GM12878 (cell line): ENCODE results near the gene CORO1C. TPM values are rescaled to one million over a fixed set of nuclear protein-coding genes. Genes with fewer than 3 reads are reported as not detected.

Experiments
- ATAC-seq: fragments of 200-7000 bp; cut with Tn5 transposase; 3 replicates; pipeline ENCODE4 v1.9.1; 2020; ENCODE audit warnings: mild to moderate bottlenecking, moderate library complexity
- BruUV-seq: library from RNA; stranded (reverse); fragments of 400-500 nt; replicated peaks from 2 replicates; lab custom pipeline; 2021; lab: Mats Ljungman, UMichigan
- CTCF ChIA-PET: fragments of 300-600 bp; sonication (Branson Sonifier 250); formaldehyde crosslinking; extraction: SDS; loops from one replicate; lab custom pipeline; 2021; ENCODE audit warnings: inconsistent platforms; lab: Yijun Ruan, JAX
- POLR2A ChIA-PET: fragments of 350-600 bp; formaldehyde crosslinking; extraction: SDS; loops from one replicate; lab custom pipeline; 2021; ENCODE audit warnings: inconsistent platforms; lab: Charles Lee
- RAD21 ChIA-PET: fragments of 300-600 bp; sonication (Branson Sonifier 250); formaldehyde crosslinking; loops from one replicate; lab custom pipeline; 2023; ENCODE audit warnings: antibody characterized with exemption; ENCODE audit not compliant: unreplicated experiment; lab: Charles Lee
- SMC1A ChIA-PET: fragments of 300-600 bp; sonication (Branson Sonifier 250); formaldehyde crosslinking; loops from one replicate; lab custom pipeline; 2023; ENCODE audit not compliant: unreplicated experiment, uncharacterized antibody; lab: Charles Lee
- DNase-seq: peaks from one replicate; pipeline ENCODE4 v3.0.0-alpha.2; 2011; ENCODE audit warnings: low read depth, low spot score
- FAIRE-seq: peaks from 3 replicates; lab custom pipeline; 2011; peaks lifted over from hg19 to GRCh38; lab: Jason Lieb, UNC
- H2AFZ ChIP-seq: 2 replicates; pipeline ENCODE4 v1.6.0; 2011; ENCODE audit warnings: low read depth, low read length, control low read depth; ENCODE audit not compliant: control insufficient read depth
- H3K27ac ChIP-seq: 2 replicates; pipeline ENCODE4 v1.5.1; 2011; ENCODE audit warnings: control low read depth; ENCODE audit not compliant: control insufficient read depth, insufficient read depth
- H3K27me3 ChIP-seq, 2 experiments: replicated peaks in 1 of 2; 2 replicates each; pipeline versions ENCODE4 v1.6.0 to v1.6.1; 2011; ENCODE audit warnings: low read length in 1 of 2; ENCODE audit not compliant: control insufficient read depth in 2 of 2, insufficient read depth in 2 of 2
- H3K36me3 ChIP-seq, 2 experiments: 2 replicates each; pipeline ENCODE4 v1.5.1; 2011; ENCODE audit warnings: low read length in 1 of 2; ENCODE audit not compliant: control insufficient read depth in 2 of 2, insufficient read depth in 2 of 2
- H3K4me1 ChIP-seq: 2 replicates; pipeline ENCODE4 v1.6.1; 2011; ENCODE audit warnings: mild to moderate bottlenecking, low read length, moderate library complexity, mixed read lengths; ENCODE audit not compliant: control insufficient read depth, insufficient read depth
- H3K4me2 ChIP-seq: 2 replicates; pipeline ENCODE4 v1.6.0; 2011; ENCODE audit warnings: control low read depth; ENCODE audit not compliant: control insufficient read depth, insufficient read depth
- H3K4me3 ChIP-seq: fragments of 200-600 bp; sonication (generic); 2 replicates; pipeline ENCODE4 v1.5.1; 2016
- H3K79me2 ChIP-seq: 2 replicates; pipeline ENCODE4 v1.6.0; 2011; ENCODE audit warnings: low read length; ENCODE audit not compliant: control insufficient read depth, insufficient read depth
- H3K9ac ChIP-seq: 2 replicates; pipeline ENCODE4 v1.8.0; 2011; ENCODE audit warnings: low read length, control low read depth, mixed read lengths; ENCODE audit not compliant: control insufficient read depth, insufficient read depth
- H3K9me3 ChIP-seq: replicated peaks from 3 replicates; pipeline ENCODE4 v1.5.1; 2011; ENCODE audit warnings: mild to moderate bottlenecking, low read length; ENCODE audit not compliant: control insufficient read depth, insufficient read depth
- H4K20me1 ChIP-seq: 2 replicates; pipeline ENCODE4 v1.6.0; 2011; ENCODE audit not compliant: control insufficient read depth, insufficient read depth
- CREM ChIP-seq: IDR thresholded peaks from 2 replicates; pipeline ENCODE4 v1.6.1; 2014; ENCODE audit warnings: antibody characterized with exemption, low read depth
- ESRRA ChIP-seq: IDR thresholded peaks from 2 replicates; pipeline ENCODE4 v1.6.1; 2012; ENCODE audit warnings: mild to moderate bottlenecking, low read length, improper control_type of control experiment
- HCFC1 ChIP-seq: fragments of 150-350 bp; IDR thresholded peaks from 2 replicates; pipeline ENCODE4 v1.6.1; 2014; ENCODE audit warnings: low read length
- KDM1A ChIP-seq: fragments of 200-600 bp; sonication (generic); IDR thresholded peaks from 2 replicates; pipeline ENCODE4 v1.6.1; 2016; ENCODE audit warnings: borderline replicate concordance
- POLR2A ChIP-seq: IDR thresholded peaks from 2 replicates; pipeline ENCODE4 v1.6.1; 2011; ENCODE audit warnings: low read depth, mild to moderate bottlenecking, low read length
- POLR2AphosphoS2 ChIP-seq: IDR thresholded peaks from 2 replicates; pipeline ENCODE4 v1.6.1; 2011; ENCODE audit warnings: low read depth, mild to moderate bottlenecking, low read length, improper control_type of control experiment, moderate library complexity
- RAD51 ChIP-seq: fragments of 450-650 bp; IDR thresholded peaks from 2 replicates; pipeline ENCODE4 v1.6.1; 2016; ENCODE audit warnings: moderate library complexity, mild to moderate bottlenecking, inconsistent platforms
- TBL1XR1 ChIP-seq: IDR thresholded peaks from 2 replicates; pipeline ENCODE4 v1.6.1; 2012; ENCODE audit warnings: low read depth, low read length, improper control_type of control experiment
- ZNF217 ChIP-seq: fragments of 450-650 bp; IDR thresholded peaks from 2 replicates; pipeline ENCODE4 v1.6.1; 2017; ENCODE audit warnings: antibody characterized with exemption, mild to moderate bottlenecking
- WGBS: methylation state at CpG from one replicate; pipeline ENCODE4 v1.1.6; 2016; ENCODE audit warnings: low lambda C conversion rate; ENCODE audit not compliant: insufficient replicate concordance, insufficient coverage; ENCODE audit errors: missing lambda C conversion rate; 5-methylcytosine and 5-hydroxymethylcytosine counted together
- in situ Hi-C: fragments of 300-500 bp; cut with MboI; formaldehyde crosslinking; loops from 9 replicates; pipeline ENCODE4 v1.14.3; 2018; ENCODE audit warnings: mixed read lengths
- intact Hi-C: fragments of 100-400 bp; cut with micrococcal nuclease; formaldehyde crosslinking; loops from one replicate; pipeline ENCODE4 v1.14.2; 2022; ENCODE audit not compliant: unreplicated experiment
- polyA plus RNA-seq, 11 experiments: library from polyadenylated mRNA; depleted of rRNA in 4 of 11; unstranded in 6 of 11; stranded (reverse) in 5 of 11; fragments of >200 nt; fragmentation: Nextera tagmentation in 4 of 11; fragmentation: Illumina TruSeq in 1 of 11; extraction: Ambion mirVana in 4 of 11; extraction: Trizol in 1 of 11; gene quantifications; 1 replicate in 1 of 11; 2 replicates in 10 of 11; pipeline versions ENCODE4 v1.2.1 to v1.2.3, GENCODE V29; 2011 to 2016; ENCODE audit warnings: inconsistent platforms in 2 of 11, missing spikeins in 2 of 11, low read depth in 1 of 11
- total RNA-seq, 4 experiments: library from RNA; depleted of rRNA in 3 of 4; stranded (reverse); fragments of >200 nt in 3 of 4; fragmentation: Illumina TruSeq in 1 of 4; extraction: Trizol in 1 of 4; gene quantifications; 2 replicates each; pipeline versions ENCODE4 v1.2.1 to v1.2.3, GENCODE V29; 2013 to 2021
- TF ChIP-seq, protein P1 (sequence below): fragments of 450-650 bp; IDR thresholded peaks from 2 replicates; pipeline ENCODE4 v1.6.1; 2016; ENCODE audit warnings: mild to moderate bottlenecking, moderate library complexity, borderline replicate concordance

The CORO1C gene
- total and polyA plus RNA-seq, 10 of the 15 experiments (the other 5 are each of a cell fraction or from before 2014, with no cell fraction given) = 52.7 to 254 (median 171) TPM

DNA sequence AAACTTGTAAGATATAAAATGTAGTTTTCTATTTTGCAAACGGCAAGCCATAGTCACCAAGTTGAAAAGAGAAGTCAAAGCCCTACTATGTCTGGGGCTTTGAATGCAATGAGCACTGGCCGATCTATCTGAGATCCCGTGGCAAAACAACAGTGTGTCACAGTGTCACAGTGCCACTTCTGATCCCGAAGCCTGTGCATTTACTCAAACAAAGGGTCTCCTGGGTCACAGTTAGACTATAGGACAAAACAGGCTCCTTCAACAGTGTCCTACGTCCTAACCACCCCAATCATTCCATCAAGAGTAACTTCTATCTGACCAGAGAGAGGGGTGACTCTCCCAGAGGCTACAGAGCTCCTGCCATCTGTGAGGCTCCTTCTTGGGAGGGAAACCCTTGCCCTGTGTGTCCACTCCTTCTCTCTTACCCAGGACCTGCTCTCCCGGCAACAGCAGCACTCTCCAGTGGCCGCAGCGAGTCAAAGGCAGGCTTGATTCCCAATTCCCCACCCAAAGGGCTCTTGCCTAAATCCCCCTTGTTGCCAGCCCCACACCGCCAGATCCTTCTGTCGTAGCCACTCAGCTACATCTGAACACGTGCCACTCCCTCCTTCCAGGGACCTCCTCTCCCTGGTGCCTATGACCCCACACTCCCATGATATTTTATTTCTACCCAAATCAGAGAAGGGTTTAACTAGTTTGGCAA is 83.6 kb downstream of the CORO1C start:
- no peak for ATAC-seq
- WGBS = 97% methylated on average over 11 of the region's 11 CpGs

More for the DNA sequence above, 83.6 kb downstream of the CORO1C start:
- no peak for DNase-seq
- no peaks in the 10 kb centered on the region for H3K9me3 ChIP-seq
- H3K79me2 ChIP-seq = no peaks in the 10 kb centered on the region
- H2AFZ ChIP-seq = no peak overlapping the region
- no peaks in the 10 kb centered on the region for H4K20me1 ChIP-seq
- peaks cover 21 to 43% of the 10 kb centered on the region in 2 experiments for H3K36me3 ChIP-seq
- BruUV-seq = no TSS peak
- H3K27me3 ChIP-seq = no peaks in the 10 kb centered on the region
- H3K9ac ChIP-seq = no peak overlapping the region
- TF ChIP-seq ESRRA (no peak), ZNF217 (no peak), CREM (no peak), POLR2AphosphoS2 (0 out of 2 replicates have a peak, but pooled peaks have one; percentile 24), RAD51 (no peak), KDM1A (no peak), POLR2A (peak; percentile 10; the same call in 1 of the 2 replicates), TBL1XR1 (no peak), HCFC1 (no peak)
- TF ChIP-seq, protein P1, sequence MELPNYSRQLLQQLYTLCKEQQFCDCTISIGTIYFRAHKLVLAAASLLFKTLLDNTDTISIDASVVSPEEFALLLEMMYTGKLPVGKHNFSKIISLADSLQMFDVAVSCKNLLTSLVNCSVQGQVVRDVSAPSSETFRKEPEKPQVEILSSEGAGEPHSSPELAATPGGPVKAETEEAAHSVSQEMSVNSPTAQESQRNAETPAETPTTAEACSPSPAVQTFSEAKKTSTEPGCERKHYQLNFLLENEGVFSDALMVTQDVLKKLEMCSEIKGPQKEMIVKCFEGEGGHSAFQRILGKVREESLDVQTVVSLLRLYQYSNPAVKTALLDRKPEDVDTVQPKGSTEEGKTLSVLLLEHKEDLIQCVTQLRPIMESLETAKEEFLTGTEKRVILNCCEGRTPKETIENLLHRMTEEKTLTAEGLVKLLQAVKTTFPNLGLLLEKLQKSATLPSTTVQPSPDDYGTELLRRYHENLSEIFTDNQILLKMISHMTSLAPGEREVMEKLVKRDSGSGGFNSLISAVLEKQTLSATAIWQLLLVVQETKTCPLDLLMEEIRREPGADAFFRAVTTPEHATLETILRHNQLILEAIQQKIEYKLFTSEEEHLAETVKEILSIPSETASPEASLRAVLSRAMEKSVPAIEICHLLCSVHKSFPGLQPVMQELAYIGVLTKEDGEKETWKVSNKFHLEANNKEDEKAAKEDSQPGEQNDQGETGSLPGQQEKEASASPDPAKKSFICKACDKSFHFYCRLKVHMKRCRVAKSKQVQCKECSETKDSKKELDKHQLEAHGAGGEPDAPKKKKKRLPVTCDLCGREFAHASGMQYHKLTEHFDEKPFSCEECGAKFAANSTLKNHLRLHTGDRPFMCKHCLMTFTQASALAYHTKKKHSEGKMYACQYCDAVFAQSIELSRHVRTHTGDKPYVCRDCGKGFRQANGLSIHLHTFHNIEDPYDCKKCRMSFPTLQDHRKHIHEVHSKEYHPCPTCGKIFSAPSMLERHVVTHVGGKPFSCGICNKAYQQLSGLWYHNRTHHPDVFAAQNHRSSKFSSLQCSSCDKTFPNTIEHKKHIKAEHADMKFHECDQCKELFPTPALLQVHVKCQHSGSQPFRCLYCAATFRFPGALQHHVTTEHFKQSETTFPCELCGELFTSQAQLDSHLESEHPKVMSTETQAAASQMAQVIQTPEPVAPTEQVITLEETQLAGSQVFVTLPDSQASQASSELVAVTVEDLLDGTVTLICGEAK = no peak
- TF ChIP-seq, all 136 proteins: peak for 2
- Histone ChIP-seq H3K4me1 (no peaks in the 10 kb centered on the region), H3K27ac (no peak overlapping the region), H3K4me3 (no peak overlapping the region), H3K4me2 (no peak overlapping the region)
- ChIA-PET POLR2A (no interaction called here), CTCF (interaction anchor here (1.0 to 2.7 kb wide), 4 partner anchors 17 to 156 kb away, joined by 3 to 9 read pairs (median 3); no protein-coding TSS in a partner anchor), RAD21 (interaction anchor here (2.0 kb wide), 1 partner anchor 16 kb away, joined by 6 read pairs; no protein-coding TSS in a partner anchor), SMC1A (interaction anchor here (0.6 to 2.8 kb wide), 3 partner anchors 8 to 156 kb away, joined by 3 to 20 read pairs (median 6); no protein-coding TSS in a partner anchor)
- intact Hi-C loops (no loop called here), in situ Hi-C loops (no loop called here)
- FAIRE-seq = no peak
